Frontal cortex (tissue), 1 donor: ENCODE data around the gene ANOS1. TPM values are rescaled to one million over a fixed set of nuclear protein-coding genes. Genes with fewer than 3 reads are reported as not detected.

Experiments
- total RNA-seq: library from RNA; depleted of rRNA; stranded (reverse); fragments of >200 nt; gene quantifications from one replicate; pipeline ENCODE4 v1.2.3, GENCODE V29; 2014

Gene ANOS1
- total RNA-seq, 1 donor from 2014 or later = 23.2 TPM

Other genes starting within 250 kb of the ANOS1 start
- gene FAM9A, start 69.2 kb upstream of the ANOS1 start, total RNA-seq = not detected